Activated CD4-positive, alpha-beta T cell treated with anti-CD3 and anti-CD28 coated beads, Interleukin-2, amount 50 U/mL, for 16 hours (primary cell): ENCODE data around the gene RAB6C.
"Not testable (repeated sequence)": the region's sequence is repeated elsewhere in the genome, so short reads cannot be mapped to it uniquely, and the experiment has no call there.

Experiments
- DNase-seq: peaks from one replicate; pipeline ENCODE4 v3.0.0-alpha.2; 2020

The RAB6C gene

DNA sequence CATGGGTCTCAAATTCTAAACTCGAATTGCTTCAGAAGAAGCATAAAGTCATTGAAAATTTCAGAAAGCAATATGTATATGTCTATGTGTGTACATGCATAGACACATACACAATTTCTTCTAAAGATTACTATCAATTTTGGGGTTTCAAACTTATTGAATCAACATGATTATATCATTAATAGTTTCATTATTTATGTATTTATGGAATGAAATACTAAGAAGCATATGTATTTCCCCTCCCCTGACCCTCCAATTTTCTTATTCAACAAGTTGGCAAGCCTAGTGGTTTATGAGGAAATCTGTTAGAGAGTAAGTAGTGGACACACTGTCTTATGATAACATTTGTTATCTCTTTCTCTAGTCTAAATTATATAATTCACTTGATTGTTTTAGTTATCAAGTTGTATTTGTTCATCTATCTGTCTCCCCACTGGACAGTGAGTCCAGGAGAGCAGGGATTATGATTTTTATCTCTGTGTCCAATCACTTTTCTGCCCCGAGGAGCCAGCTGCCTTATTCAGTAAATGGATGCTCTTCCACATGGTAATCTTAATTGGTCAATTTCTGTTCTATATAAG lies 17.3 kb downstream of the RAB6C start:
- DNase-seq: not testable (repeated sequence)

DNA sequence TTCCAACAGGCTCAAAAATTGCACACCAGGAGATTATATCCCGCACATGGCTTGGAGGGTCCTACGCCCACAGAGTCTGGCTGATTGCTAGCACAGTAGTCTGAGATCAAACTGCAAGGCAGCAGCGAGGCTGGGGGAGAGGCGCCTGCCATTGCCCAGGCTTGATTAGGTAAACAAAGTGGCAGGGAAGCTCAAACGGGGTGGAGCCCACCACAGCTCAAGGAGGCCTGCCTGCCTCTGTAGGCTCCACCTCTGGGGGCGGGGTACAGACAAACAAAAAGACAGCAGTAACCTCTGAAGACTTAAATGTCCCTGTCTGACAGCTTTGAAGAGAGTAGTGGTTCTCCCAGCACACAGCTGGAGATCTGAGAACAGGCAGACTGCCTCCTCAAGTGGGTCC lies 19.3 kb downstream of the RAB6C start:
- DNase-seq: not testable (repeated sequence)

DNA sequence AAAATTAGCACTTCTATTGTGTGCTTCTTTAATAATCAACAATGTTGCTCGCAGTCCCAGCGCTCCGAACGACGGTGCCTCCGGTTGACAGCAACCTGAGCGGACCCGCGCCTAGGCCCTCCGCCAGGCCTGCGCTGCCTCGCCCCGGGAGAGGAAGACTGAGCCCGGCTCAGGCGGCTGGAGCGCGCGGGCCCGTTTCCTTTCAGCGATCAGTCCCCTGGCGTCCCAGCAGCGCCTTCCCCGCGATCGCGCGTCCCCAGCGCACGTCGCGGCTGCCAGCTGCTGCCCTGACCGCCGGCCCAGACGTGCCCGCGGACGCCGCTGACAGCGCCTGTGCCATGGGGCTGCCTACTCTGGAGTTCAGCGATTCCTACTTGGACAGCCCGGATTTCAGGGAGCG lies 26.4 kb downstream of the RAB6C start:
- DNase-seq: not testable (repeated sequence)

- not testable (repeated sequence) for DNase-seq
These were observed 37.2 kb downstream of the RAB6C start for GRCh38 chr2:130016701-130017100.

GRCh38 chr2:130019402-130019801 lies 39.9 kb downstream of the RAB6C start:
- no peak for DNase-seq

DNA sequence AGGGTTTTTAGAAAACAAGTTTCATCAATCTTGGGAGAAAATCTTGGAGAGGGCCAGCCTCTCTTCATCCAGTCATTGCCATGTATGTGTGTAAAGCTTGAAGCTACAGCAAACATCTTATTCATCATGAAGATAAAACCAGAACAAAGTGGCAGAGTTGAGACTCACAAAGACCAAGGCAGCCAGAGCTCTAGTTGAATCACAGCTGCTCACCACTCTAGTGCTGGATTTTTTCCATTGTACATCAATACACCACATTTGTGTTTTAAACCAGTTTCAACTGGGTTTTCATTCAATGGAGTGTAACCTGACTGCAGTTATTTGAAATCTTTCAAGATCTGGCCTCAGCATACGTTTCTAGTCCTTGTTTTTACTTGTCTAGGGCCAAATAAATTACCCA lies 40.6 kb downstream of the RAB6C start:
- not testable (repeated sequence) for DNase-seq

- not testable (repeated sequence) for DNase-seq
These were observed 46.5 kb downstream of the RAB6C start for GRCh38 chr2:130025931-130026330.
